Neural progenitor cell (in vitro differentiated cells): ENCODE data around the gene FBXL17. TPM values are rescaled to one million over a fixed set of nuclear protein-coding genes. Genes with fewer than 3 reads are reported as not detected.

Experiments used
- DNase-seq: peaks from one replicate; pipeline ENCODE4 v3.0.0-alpha.2; 2016; ENCODE audit warnings: low spot score
- H2AFZ ChIP-seq: fragments of 200-600 bp; sonication (generic); replicated peaks from 2 replicates; pipeline ENCODE4 v1.6.1; 2016; ENCODE audit warnings: antibody characterized with exemption
- H3F3A ChIP-seq: fragments of 200-600 bp; sonication (generic); 2 replicates; pipeline ENCODE4 v1.6.1; 2016; ENCODE audit warnings: antibody characterized with exemption, low read depth
- H3K27ac ChIP-seq: fragments of 200-600 bp; sonication (generic); 2 replicates; pipeline ENCODE4 v1.5.1; 2016; ENCODE audit warnings: mild to moderate bottlenecking
- H3K27me3 ChIP-seq: fragments of 200-600 bp; sonication (generic); 2 replicates; pipeline ENCODE4 v1.6.1; 2016; ENCODE audit warnings: mild to moderate bottlenecking, moderate library complexity
- H3K36me3 ChIP-seq: fragments of 200-600 bp; sonication (generic); 2 replicates; pipeline ENCODE4 v1.5.1; 2016
- H3K4me1 ChIP-seq: fragments of 200-600 bp; sonication (generic); 2 replicates; pipeline ENCODE4 v1.6.1; 2016; ENCODE audit warnings: mixed run types
- H3K4me2 ChIP-seq: fragments of 200-600 bp; sonication (generic); 2 replicates; pipeline ENCODE4 v1.6.1; 2016
- H3K4me3 ChIP-seq: fragments of 200-600 bp; sonication (generic); 2 replicates; pipeline ENCODE4 v1.5.1; 2016
- H3K79me2 ChIP-seq: fragments of 200-600 bp; sonication (generic); 2 replicates; pipeline ENCODE4 v1.6.1; 2016; ENCODE audit warnings: low read depth
- H3K9ac ChIP-seq: fragments of 200-600 bp; sonication (generic); 2 replicates; pipeline ENCODE4 v1.6.1; 2016
- H3K9me3 ChIP-seq: fragments of 200-600 bp; sonication (generic); 2 replicates; pipeline ENCODE4 v1.5.1; 2016; ENCODE audit warnings: low read depth
- H4K20me1 ChIP-seq: fragments of 200-600 bp; sonication (generic); 2 replicates; pipeline ENCODE4 v1.6.1; 2016; ENCODE audit warnings: low read depth
- H3K27ac Mint-ChIP-seq: 3 replicates; pipeline ENCODE4 v1.8.0; 2021; ENCODE audit warnings: mixed read lengths
- H3K27me3 Mint-ChIP-seq: 2 replicates; pipeline ENCODE4 v1.8.0; 2022; ENCODE audit warnings: low read depth, mild to moderate bottlenecking, inconsistent platforms, moderate library complexity, mixed read lengths; ENCODE audit not compliant: insufficient read depth
- H3K36me3 Mint-ChIP-seq: 3 replicates; pipeline ENCODE4 v1.8.0; 2021; ENCODE audit warnings: mixed read lengths
- H3K4me1 Mint-ChIP-seq: 3 replicates; pipeline ENCODE4 v1.8.0; 2021; ENCODE audit warnings: mixed read lengths
- H3K4me3 Mint-ChIP-seq: 3 replicates; pipeline ENCODE4 v1.8.0; 2021; ENCODE audit warnings: mild to moderate bottlenecking, moderate library complexity, mixed read lengths
- H3K9me3 Mint-ChIP-seq: 3 replicates; pipeline ENCODE4 v1.8.0; 2020; ENCODE audit warnings: mixed read lengths
- CTCF ChIP-seq: fragments of 200-600 bp; sonication (generic); IDR thresholded peaks from 2 replicates; pipeline ENCODE4 v1.5.1; 2017; ENCODE audit warnings: antibody characterized with exemption, mild to moderate bottlenecking
- EZH2 ChIP-seq: fragments of 200-600 bp; sonication (generic); IDR thresholded peaks from 2 replicates; pipeline ENCODE4 v1.6.1; 2017; ENCODE audit warnings: antibody characterized with exemption, mild to moderate bottlenecking, moderate library complexity
- EZH2phosphoT487 ChIP-seq: fragments of 200-600 bp; sonication (generic); IDR thresholded peaks from 2 replicates; pipeline ENCODE4 v1.6.1; 2017; ENCODE audit warnings: antibody characterized with exemption
- total RNA-seq: library from RNA; depleted of rRNA; stranded (reverse); fragments of >200 nt; gene quantifications from 2 replicates; pipeline ENCODE4 v1.2.3, GENCODE V29; 2015; ENCODE audit warnings: low replicate concordance

The FBXL17 gene
- total RNA-seq, 1 donor from 2014 or later = 7.6 TPM

GRCh38 chr5:108369167-108369566, 12.7 kb downstream of the FBXL17 start:
- peaks cover 30% of the 10 kb centered on the region for H3K9me3 Mint-ChIP-seq
- H3K27me3 Mint-ChIP-seq = peaks cover 2% of the 10 kb centered on the region
- no peak overlapping the region for H3K4me3 Mint-ChIP-seq
- TF ChIP-seq EZH2 = no peak
- TF ChIP-seq CTCF = no peak
- TF ChIP-seq EZH2phosphoT487 = no peak
- no peaks in the 10 kb centered on the region for H3F3A ChIP-seq
- H3K27ac ChIP-seq = no peak overlapping the region
- H3K4me2 ChIP-seq = no peak overlapping the region
- peaks cover 3% of the 10 kb centered on the region for H3K4me1 ChIP-seq
- peaks cover 12% of the 10 kb centered on the region for H3K36me3 Mint-ChIP-seq
- H3K9ac ChIP-seq = no peak overlapping the region
- H3K27ac Mint-ChIP-seq = no peak overlapping the region
- no peak overlapping the region for H3K4me3 ChIP-seq
- DNase-seq = no peak
- H3K4me1 Mint-ChIP-seq = peaks cover 4% of the 10 kb centered on the region
- H4K20me1 ChIP-seq = no peaks in the 10 kb centered on the region
- no peaks in the 10 kb centered on the region for H3K27me3 ChIP-seq
- peaks cover 3% of the 10 kb centered on the region for H3K36me3 ChIP-seq
- no peak overlapping the region for H2AFZ ChIP-seq
- peaks cover 9% of the 10 kb centered on the region for H3K9me3 ChIP-seq
- peaks cover 12% of the 10 kb centered on the region for H3K79me2 ChIP-seq

- Mint-ChIP-seq H3K36me3 (peaks cover 8% of the 10 kb centered on the region), H3K4me3 (no peak overlapping the region), H3K27ac (no peak overlapping the region), H3K4me1 (peaks cover 4% of the 10 kb centered on the region), H3K9me3 (peaks cover 24% of the 10 kb centered on the region), H3K27me3 (peaks cover 2% of the 10 kb centered on the region)
- DNase-seq = peak; percentile 11
- Histone ChIP-seq H3K27ac (no peak overlapping the region), H3K9me3 (no peaks in the 10 kb centered on the region), H3K4me2 (no peak overlapping the region), H4K20me1 (no peaks in the 10 kb centered on the region), H3K27me3 (no peaks in the 10 kb centered on the region), H3K9ac (no peak overlapping the region), H3K79me2 (peaks cover 4% of the 10 kb centered on the region), H3K36me3 (peaks cover 7% of the 10 kb centered on the region), H3K4me3 (no peak overlapping the region), H3F3A (no peaks in the 10 kb centered on the region), H3K4me1 (peaks cover 3% of the 10 kb centered on the region), H2AFZ (no peak overlapping the region)
- TF ChIP-seq CTCF = no peak
- no peak for TF ChIP-seq EZH2phosphoT487
- TF ChIP-seq EZH2 = no peak
These were observed 14.1 kb downstream of the FBXL17 start for GRCh38 chr5:108367679-108368334.

GRCh38 chr5:108366500-108366899, 15.4 kb downstream of the FBXL17 start:
- no peaks in the 10 kb centered on the region for H3K9me3 ChIP-seq
- H4K20me1 ChIP-seq = no peaks in the 10 kb centered on the region
- H3F3A ChIP-seq = no peaks in the 10 kb centered on the region
- no peak overlapping the region for H3K27ac Mint-ChIP-seq
- no peaks in the 10 kb centered on the region for H3K79me2 ChIP-seq
- peaks cover 4% of the 10 kb centered on the region for H3K4me1 Mint-ChIP-seq
- H3K36me3 ChIP-seq = peaks cover 7% of the 10 kb centered on the region
- H3K4me2 ChIP-seq = no peak overlapping the region
- peaks cover 3% of the 10 kb centered on the region for H3K4me1 ChIP-seq
- H3K9me3 Mint-ChIP-seq = peaks cover 15% of the 10 kb centered on the region
- no peak overlapping the region for H3K4me3 ChIP-seq
- no peak overlapping the region for H3K27ac ChIP-seq
- peaks cover 4% of the 10 kb centered on the region for H3K36me3 Mint-ChIP-seq
- H3K27me3 ChIP-seq = no peaks in the 10 kb centered on the region
- no peak overlapping the region for H3K9ac ChIP-seq
- no peak for DNase-seq
- TF ChIP-seq CTCF (no peak), EZH2 (no peak), EZH2phosphoT487 (no peak)
- H3K27me3 Mint-ChIP-seq = peaks cover 2% of the 10 kb centered on the region
- no peak overlapping the region for H3K4me3 Mint-ChIP-seq
- no peak overlapping the region for H2AFZ ChIP-seq
